ENCODE results near the gene SLAMF1. TPM values are rescaled to one million over a fixed set of nuclear protein-coding genes. Genes with fewer than 3 reads are reported as not detected.

The SLAMF1 gene
- total and polyA plus RNA-seq, 2 experiments from 2014 or later, result not detected

- no peaks in the 10 kb centered on the region for H3F3A ChIP-seq (replicated peaks; ENCODE audit: low read depth)
- DNase-seq (ENCODE audit: low spot score), result no peak
- H3K79me2 ChIP-seq (replicated peaks; ENCODE audit: insufficient read depth), result no peaks in the 10 kb centered on the region
- H3K9me2 ChIP-seq (ENCODE audit: insufficient read depth), result peaks cover 13% of the 10 kb centered on the region; the same call in 1 of the 2 replicates
- H3K27ac Mint-ChIP-seq, result no peak overlapping the region
- ATAC-seq, result no peak
- H2AFZ ChIP-seq, result no peak overlapping the region; the same call in 1 of the 2 replicates
- no peaks in the 10 kb centered on the region for H4K20me1 ChIP-seq (replicated peaks; ENCODE audit: insufficient read depth)
- no peaks in the 10 kb centered on the region for H3K36me3 ChIP-seq (ENCODE audit: insufficient read depth)
- no peak overlapping the region for H3K4me3 ChIP-seq
- TF ChIP-seq POLR2AphosphoS5 (IDR thresholded peaks at IDR 0.05; ENCODE audit: low read depth) (no peak), STAT1 (IDR thresholded peaks at IDR 0.05; ENCODE audit: unreplicated experiment) (no peak), NANOG (IDR thresholded peaks at IDR 0.05; ENCODE audit: borderline replicate concordance) (no peak)
- no peaks in the 10 kb centered on the region for H3K27me3 ChIP-seq (ENCODE audit: insufficient read depth)
- no peak overlapping the region for H3K4me3 Mint-ChIP-seq
- H3K27me3 Mint-ChIP-seq (ENCODE audit: insufficient read depth, low read depth, poor library complexity), result no peaks in the 10 kb centered on the region
- H3K27ac ChIP-seq (ENCODE audit: low read depth), result no peak overlapping the region
- no peak overlapping the region for H3K4me2 ChIP-seq
- H3K9me3 Mint-ChIP-seq, result peaks cover 5% of the 10 kb centered on the region; the same call in 2 of the 3 replicates
- no peaks in the 10 kb centered on the region for H3K4me1 ChIP-seq (ENCODE audit: insufficient read depth)
- H3K36me3 Mint-ChIP-seq (ENCODE audit: low read depth), result no peaks in the 10 kb centered on the region; the same call in 2 of the 3 replicates
- H3K4me1 Mint-ChIP-seq, result peaks cover 3% of the 10 kb centered on the region; the same call in 2 of the 3 replicates
Observed at GRCh38 chr1:160620942-160621632, 25.8 kb downstream of the SLAMF1 start.

- Histone ChIP-seq H3K4me1 (ENCODE audit: insufficient read depth) (no peaks in the 10 kb centered on the region), H4K20me1 (replicated peaks; ENCODE audit: insufficient read depth) (no peaks in the 10 kb centered on the region), H3K27me3 (ENCODE audit: insufficient read depth) (no peaks in the 10 kb centered on the region), H3F3A (replicated peaks; ENCODE audit: low read depth) (no peaks in the 10 kb centered on the region), H3K4me3 (no peak overlapping the region), H3K27ac (ENCODE audit: low read depth) (no peak overlapping the region), H3K79me2 (replicated peaks; ENCODE audit: insufficient read depth) (no peaks in the 10 kb centered on the region), H3K36me3 (ENCODE audit: insufficient read depth) (no peaks in the 10 kb centered on the region), H3K4me2 (no peak overlapping the region), H2AFZ (peak overlapping the region; percentile 88; the same call in 1 of the 2 replicates), H3K9me2 (ENCODE audit: insufficient read depth) (peaks cover 13% of the 10 kb centered on the region; the same call in 1 of the 2 replicates)
- peaks cover 3% of the 10 kb centered on the region; the same call in 2 of the 3 replicates for H3K4me1 Mint-ChIP-seq
- ATAC-seq (no peak), DNase-seq (ENCODE audit: low spot score) (no peak)
- no peak overlapping the region for H3K4me3 Mint-ChIP-seq
- no peaks in the 10 kb centered on the region; the same call in 2 of the 3 replicates for H3K36me3 Mint-ChIP-seq (ENCODE audit: low read depth)
- TF ChIP-seq STAT1 (IDR thresholded peaks at IDR 0.05; ENCODE audit: unreplicated experiment), result no peak
- no peak for TF ChIP-seq ZNF462 (CRISPR knock-in tag; IDR thresholded peaks at IDR 0.05)
- TF ChIP-seq JUNB (IDR thresholded peaks at IDR 0.05; ENCODE audit: unreplicated experiment), result no peak
- TF ChIP-seq CREB1 (CRISPR knock-in tag; IDR thresholded peaks at IDR 0.05; ENCODE audit: low read depth), result no peak
- TF ChIP-seq EZH2 (IDR thresholded peaks at IDR 0.05; ENCODE audit: low read depth, unreplicated experiment), result no peak
- TF ChIP-seq CTCF (conservative IDR thresholded peaks at IDR 0.05; ENCODE audit: low read depth in 2 of 2), result no peak
- H3K27me3 Mint-ChIP-seq (ENCODE audit: insufficient read depth, low read depth, poor library complexity), result no peaks in the 10 kb centered on the region
- peaks cover 5% of the 10 kb centered on the region; the same call in 2 of the 3 replicates for H3K9me3 Mint-ChIP-seq
- no peak overlapping the region for H3K27ac Mint-ChIP-seq
Observed at GRCh38 chr1:160619742-160620277, 27.0 kb downstream of the SLAMF1 start.

Data from GM23338 (cell line).